Mononuclear cell (primary cell): ENCODE results near the gene MBTPS1. TPM values are rescaled to one million over a fixed set of nuclear protein-coding genes. Genes with fewer than 3 reads are reported as not detected.

Experiments used
- H3K27me3 ChIP-seq: 2 replicates; pipeline ENCODE4 v1.6.0; 2011; ENCODE audit warnings: low read length, control low read depth; ENCODE audit not compliant: insufficient read depth
- H3K4me1 ChIP-seq: 2 replicates; pipeline ENCODE4 v1.5.1; 2011; ENCODE audit warnings: mild to moderate bottlenecking, low read length, control low read depth; ENCODE audit not compliant: insufficient read depth
- H3K4me3 ChIP-seq: 2 replicates; pipeline ENCODE4 v1.5.1; 2011; ENCODE audit warnings: mild to moderate bottlenecking, low read length, moderate library complexity
- H3K9me3 ChIP-seq: 2 replicates; pipeline ENCODE4 v1.5.1; 2011; ENCODE audit warnings: low read depth, mild to moderate bottlenecking, control low read depth, low read length
- total RNA-seq: library from RNA; depleted of rRNA; stranded (reverse); fragments of >200 nt; gene quantifications from one replicate; pipeline ENCODE4 v1.2.3, GENCODE V29; 2012

MBTPS1 gene
- total RNA-seq, 1 donor: 89.3 TPM

- no peaks in the 10 kb centered on the region for H3K9me3 ChIP-seq
- no peaks in the 10 kb centered on the region for H3K4me1 ChIP-seq
- H3K4me3 ChIP-seq: no peak overlapping the region
- no peaks in the 10 kb centered on the region for H3K27me3 ChIP-seq
Measured at GRCh38 chr16:84036982-84037425, 79.7 kb downstream of the MBTPS1 start.

DNA sequence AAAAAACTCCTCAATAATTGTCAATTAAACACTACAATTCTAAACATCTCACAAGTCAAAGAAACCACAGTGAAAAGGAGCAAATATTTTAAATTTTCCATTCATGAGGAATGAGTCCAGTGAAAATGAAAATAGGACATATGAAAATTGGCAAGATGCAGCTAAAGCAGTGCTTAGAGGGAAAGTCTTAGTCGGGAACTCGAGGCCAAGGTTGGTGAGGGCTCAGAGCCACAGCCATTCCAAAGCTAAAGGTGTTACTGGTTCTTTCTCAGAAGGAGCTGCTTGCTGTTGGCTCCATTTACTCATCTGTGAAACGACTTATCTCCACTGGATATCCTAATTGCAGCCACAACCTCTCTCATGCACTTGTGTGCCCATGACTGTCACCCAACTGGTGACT lies 80.6 kb downstream of the MBTPS1 start:
- Histone ChIP-seq H3K9me3 (no peaks in the 10 kb centered on the region), H3K4me1 (no peaks in the 10 kb centered on the region), H3K4me3 (no peak overlapping the region), H3K27me3 (no peaks in the 10 kb centered on the region)

GRCh38 chr16:84034516-84034915 lies 82.2 kb downstream of the MBTPS1 start:
- H3K4me3 ChIP-seq: no peak overlapping the region
- no peaks in the 10 kb centered on the region for H3K9me3 ChIP-seq
- H3K4me1 ChIP-seq: peaks cover 4% of the 10 kb centered on the region
- H3K27me3 ChIP-seq: no peaks in the 10 kb centered on the region

DNA sequence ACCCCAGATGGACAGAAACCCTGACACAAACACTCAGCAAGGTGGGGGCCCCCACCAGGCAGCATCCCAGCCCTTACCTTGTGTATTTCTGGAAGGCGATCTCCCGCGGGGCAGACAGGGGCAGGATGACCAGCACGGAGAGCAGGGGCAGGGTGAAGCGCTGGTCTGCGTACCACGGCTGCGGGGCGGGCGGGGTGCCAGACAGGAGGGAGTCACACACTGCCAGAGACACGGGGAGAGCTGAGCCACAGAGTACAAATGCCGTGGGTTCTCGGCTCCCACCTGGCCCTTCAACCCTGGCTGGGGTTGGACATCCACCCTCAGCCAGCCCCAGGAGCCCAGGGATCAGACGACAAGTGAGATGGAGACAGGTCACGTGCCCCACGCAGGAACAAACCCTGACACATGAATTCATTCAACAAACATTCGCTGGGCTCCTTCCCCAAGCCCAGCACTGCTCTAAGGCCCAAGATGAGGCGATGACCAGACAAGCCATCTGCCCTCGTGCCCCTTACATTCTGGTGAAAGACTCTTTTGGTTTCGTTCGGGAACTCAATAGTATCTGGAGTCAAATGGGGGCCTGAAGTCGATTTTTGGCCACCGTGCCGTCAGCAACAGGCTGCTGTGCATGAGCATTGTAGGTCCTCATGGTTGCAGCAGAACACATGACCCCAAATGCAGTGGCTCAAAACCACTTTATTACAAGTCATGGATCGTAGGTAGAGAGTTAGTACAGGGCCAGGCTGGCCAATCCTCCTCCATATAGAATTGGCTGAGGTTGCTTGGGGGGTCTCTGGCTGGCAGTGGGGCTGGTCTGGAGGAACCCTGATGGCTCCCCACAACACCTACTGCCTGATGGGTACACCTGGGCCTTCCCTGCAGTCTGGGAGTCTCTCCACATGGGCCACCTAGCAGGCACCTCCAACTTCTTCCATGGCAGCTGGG lies 83.2 kb downstream of the MBTPS1 start:
- H3K4me1 ChIP-seq: peaks cover 13% of the 10 kb centered on the region
- no peak overlapping the region for H3K4me3 ChIP-seq
- no peaks in the 10 kb centered on the region for H3K9me3 ChIP-seq
- H3K27me3 ChIP-seq: no peaks in the 10 kb centered on the region

- no peaks in the 10 kb centered on the region for H3K9me3 ChIP-seq
- peaks cover 1% of the 10 kb centered on the region for H3K27me3 ChIP-seq
- no peak overlapping the region for H3K4me3 ChIP-seq
- H3K4me1 ChIP-seq: peaks cover 13% of the 10 kb centered on the region
Measured at GRCh38 chr16:84032458-84033178, 84.1 kb downstream of the MBTPS1 start.

DNA sequence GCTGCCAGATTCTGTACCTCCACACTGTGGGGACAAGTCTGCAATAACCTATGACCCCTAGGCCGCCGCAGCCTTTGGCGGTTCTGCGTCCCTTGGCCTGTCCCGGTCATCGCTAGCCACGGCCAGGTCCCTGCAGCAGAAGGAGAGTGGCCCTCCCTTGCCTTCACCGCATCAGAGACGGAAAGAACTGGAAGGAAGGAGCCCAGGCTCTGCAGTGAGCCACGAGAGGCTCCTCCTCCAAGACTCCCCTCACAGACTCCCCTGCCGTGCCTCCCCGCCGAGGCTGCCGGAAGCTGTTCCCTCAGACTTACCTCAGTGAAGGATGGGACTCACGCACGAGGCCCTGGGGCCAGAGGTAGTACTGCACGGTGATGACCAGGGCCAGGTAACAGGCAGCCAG lies 85.2 kb downstream of the MBTPS1 start:
- Histone ChIP-seq H3K9me3 (no peaks in the 10 kb centered on the region), H3K4me3 (no peak overlapping the region), H3K4me1 (peaks cover 13% of the 10 kb centered on the region), H3K27me3 (peaks cover 4% of the 10 kb centered on the region)

DNA sequence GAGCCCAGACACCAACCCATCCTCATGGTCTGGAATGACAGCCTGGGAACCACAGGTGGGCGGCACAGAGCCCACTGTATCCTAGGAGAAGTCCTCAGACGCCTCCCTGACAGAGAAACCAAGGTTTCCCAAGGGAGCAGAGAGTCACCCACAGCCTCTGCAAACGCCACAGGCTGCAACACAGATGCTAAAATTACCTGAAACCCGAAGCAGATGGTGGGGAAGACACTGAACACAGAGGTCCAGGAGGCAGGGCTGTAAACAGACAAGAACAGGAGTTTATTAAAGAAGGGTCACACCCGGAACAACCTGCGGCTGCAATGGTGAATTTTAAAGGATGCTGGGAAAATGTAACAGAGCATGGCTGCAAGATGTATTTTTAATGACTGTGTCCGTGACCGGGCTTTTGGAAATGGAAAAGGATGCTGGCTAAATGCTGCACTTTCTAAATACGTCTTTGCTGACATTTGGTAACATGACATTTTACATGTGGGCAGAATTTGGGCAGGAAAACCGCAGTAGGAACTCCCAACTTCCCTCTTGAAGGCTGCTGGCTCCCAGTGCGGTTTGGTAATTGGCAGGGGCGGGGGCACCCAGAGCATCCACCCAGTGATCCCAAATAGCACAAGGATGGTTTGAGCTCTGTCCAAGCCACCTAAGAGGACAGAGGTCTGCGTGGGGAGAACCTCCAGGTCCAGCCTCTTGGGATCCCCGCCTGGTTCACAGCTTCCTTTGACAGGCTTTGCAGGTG lies 87.3 kb downstream of the MBTPS1 start:
- H3K27me3 ChIP-seq: peaks cover 4% of the 10 kb centered on the region
- peaks cover 13% of the 10 kb centered on the region for H3K4me1 ChIP-seq
- no peaks in the 10 kb centered on the region for H3K9me3 ChIP-seq
- no peak overlapping the region for H3K4me3 ChIP-seq

- Histone ChIP-seq H3K4me3 (no peak overlapping the region), H3K4me1 (peaks cover 13% of the 10 kb centered on the region), H3K27me3 (peaks cover 4% of the 10 kb centered on the region), H3K9me3 (no peaks in the 10 kb centered on the region)
Measured at GRCh38 chr16:84027625-84028024, 89.1 kb downstream of the MBTPS1 start.

DNA sequence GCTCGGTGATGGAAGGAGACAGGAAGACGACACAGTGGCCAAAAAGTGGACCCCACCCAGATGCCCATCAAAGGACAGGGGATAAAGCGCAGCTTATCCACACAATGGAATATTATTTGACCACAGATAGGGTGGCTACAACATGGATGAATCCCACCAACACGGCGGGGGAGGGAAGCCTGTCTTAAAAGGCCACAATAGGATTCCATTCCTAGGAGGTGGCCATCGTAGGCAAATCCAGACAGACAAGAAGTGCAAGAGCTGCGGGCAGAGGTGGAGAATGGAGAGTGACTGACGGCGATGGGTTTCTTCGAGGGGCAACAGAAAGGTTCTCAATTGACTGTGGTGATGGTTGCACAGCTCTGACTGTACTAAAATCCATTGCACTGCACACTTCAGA lies 90.1 kb downstream of the MBTPS1 start:
- no peak overlapping the region for H3K4me3 ChIP-seq
- peaks cover 13% of the 10 kb centered on the region for H3K4me1 ChIP-seq
- no peaks in the 10 kb centered on the region for H3K9me3 ChIP-seq
- H3K27me3 ChIP-seq: peaks cover 4% of the 10 kb centered on the region

DNA sequence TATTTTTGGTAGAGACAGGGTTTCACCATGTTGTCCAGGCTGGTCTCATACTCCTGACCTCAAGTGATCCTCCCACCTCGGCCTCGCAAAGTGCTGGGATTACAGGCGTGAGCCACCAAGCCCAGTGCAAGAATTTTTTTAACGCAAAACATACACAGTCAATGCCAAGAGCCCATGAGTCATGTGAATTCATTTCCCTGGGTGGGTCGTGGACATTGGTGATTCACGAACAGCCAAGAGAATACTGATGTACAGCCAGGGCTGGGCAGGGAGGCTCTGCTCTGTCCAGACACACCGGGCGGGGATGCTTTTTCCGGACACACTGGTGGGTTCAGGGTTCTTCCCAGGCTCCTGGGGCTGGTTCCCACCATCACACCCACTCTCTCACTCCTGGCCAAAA lies 91.9 kb downstream of the MBTPS1 start:
- Histone ChIP-seq H3K4me1 (peaks cover 12% of the 10 kb centered on the region), H3K4me3 (no peak overlapping the region), H3K27me3 (peaks cover 4% of the 10 kb centered on the region), H3K9me3 (no peaks in the 10 kb centered on the region)

GRCh38 chr16:84022644-84023043 lies 94.1 kb downstream of the MBTPS1 start:
- H3K4me3 ChIP-seq: no peak overlapping the region

DNA sequence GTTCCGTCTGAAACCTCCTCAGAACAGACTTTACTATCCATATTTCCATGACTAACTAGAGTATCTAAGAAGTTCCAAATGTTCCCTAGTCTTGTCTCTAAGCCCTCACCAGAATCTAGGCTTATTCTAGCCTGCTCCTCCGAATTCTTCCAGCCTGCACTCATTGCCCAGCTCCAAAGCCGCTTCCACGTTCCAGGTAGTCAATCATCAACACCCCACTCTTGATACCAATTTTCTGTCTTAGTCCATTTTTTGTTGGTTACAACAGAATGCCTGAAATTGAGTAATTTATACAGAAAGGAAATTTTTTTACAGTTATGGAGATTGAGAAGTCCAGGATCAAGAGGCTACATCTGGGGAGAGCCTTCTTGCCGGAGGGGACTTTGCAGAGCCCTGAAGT lies 95.3 kb downstream of the MBTPS1 start:
- Histone ChIP-seq H3K9me3 (no peaks in the 10 kb centered on the region), H3K4me3 (no peak overlapping the region), H3K27me3 (no peaks in the 10 kb centered on the region), H3K4me1 (no peaks in the 10 kb centered on the region)

More at GRCh38 chr16:84022644-84023043, 94.1 kb downstream of the MBTPS1 start:
- Histone ChIP-seq H3K27me3 (peaks cover 3% of the 10 kb centered on the region), H3K4me1 (no peaks in the 10 kb centered on the region), H3K9me3 (no peaks in the 10 kb centered on the region)

DNA sequence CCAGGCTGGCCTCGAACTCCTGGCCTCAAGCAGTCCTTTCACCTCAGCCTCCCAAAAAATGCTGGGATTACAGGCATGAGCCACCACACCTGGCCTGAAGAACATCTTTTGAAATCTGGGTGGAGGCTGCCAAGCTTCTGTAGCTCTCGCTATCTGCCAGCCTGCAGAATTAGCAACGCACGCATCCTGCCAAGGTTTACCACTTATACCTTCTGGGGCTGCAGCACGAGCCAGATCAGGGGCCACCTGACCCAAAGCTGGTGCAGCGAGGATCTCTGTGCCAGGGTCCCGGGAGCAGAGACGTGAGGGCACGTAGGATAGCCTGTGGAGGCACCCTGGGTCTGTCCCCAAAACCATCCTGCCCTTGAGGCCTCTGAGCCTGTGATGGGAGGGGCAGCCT lies 96.4 kb downstream of the MBTPS1 start:
- H3K9me3 ChIP-seq: no peaks in the 10 kb centered on the region
- H3K4me1 ChIP-seq: no peaks in the 10 kb centered on the region
- no peak overlapping the region for H3K4me3 ChIP-seq
- no peaks in the 10 kb centered on the region for H3K27me3 ChIP-seq

- no peak overlapping the region for H3K4me3 ChIP-seq
- H3K9me3 ChIP-seq: no peaks in the 10 kb centered on the region
- no peaks in the 10 kb centered on the region for H3K27me3 ChIP-seq
- H3K4me1 ChIP-seq: peaks cover 8% of the 10 kb centered on the region
Measured at GRCh38 chr16:84018710-84019109, 98.0 kb downstream of the MBTPS1 start.

GRCh38 chr16:84016477-84016876 lies 100.3 kb downstream of the MBTPS1 start:
- Histone ChIP-seq H3K4me1 (peaks cover 8% of the 10 kb centered on the region), H3K27me3 (no peaks in the 10 kb centered on the region), H3K4me3 (no peak overlapping the region), H3K9me3 (no peaks in the 10 kb centered on the region)
